Umbilical cord (tissue), 2 donors: Measurements from ENCODE around the gene KIR2DL3. TPM values are rescaled to one million over a fixed set of nuclear protein-coding genes. Genes with fewer than 3 reads are reported as not detected.
"Not testable (repeated sequence)": the region's sequence is repeated elsewhere in the genome, so short reads cannot be mapped to it uniquely, and the experiment has no call there.

Source experiments
- DNase-seq: peaks from one replicate; pipeline ENCODE4 v3.0.0-alpha.2; 2015; ENCODE audit warnings: low spot score
- total RNA-seq: library from RNA; depleted of rRNA; stranded (reverse); fragments of >200 nt; gene quantifications from one replicate; pipeline ENCODE4 v1.2.3, GENCODE V29; 2014; ENCODE audit warnings: low replicate concordance; ENCODE audit not compliant: insufficient read depth

KIR2DL3 gene
- 1.7 TPM for total RNA-seq

GRCh38 chr19:54738306-54738705, at the start of gene KIR2DL3:
KIR2DL3 (plus strand) TSS chr19:54738513; CDS start chr19:54738546, 33 bp downstream.
- DNase-seq = not testable (repeated sequence)

GRCh38 chr19:54691582-54692297, 46.6 kb upstream of the KIR2DL3 start:
- DNase-seq = no peak

- no peak for DNase-seq
Observed at GRCh38 chr19:54692298-54692615, 46.1 kb upstream of the KIR2DL3 start.

- DNase-seq = no peak
Observed at GRCh38 chr19:54694648-54695047, 43.7 kb upstream of the KIR2DL3 start.

GRCh38 chr19:54696117-54696548, 42.2 kb upstream of the KIR2DL3 start:
- DNase-seq = no peak

GRCh38 chr19:54696766-54697165, 41.5 kb upstream of the KIR2DL3 start:
- DNase-seq = no peak

- not testable (repeated sequence) for DNase-seq
Observed at GRCh38 chr19:54697716-54698115, 40.6 kb upstream of the KIR2DL3 start.

GRCh38 chr19:54704928-54705327, 33.4 kb upstream of the KIR2DL3 start:
- no peak for DNase-seq

- DNase-seq = no peak
Observed at GRCh38 chr19:54707962-54708361, 30.4 kb upstream of the KIR2DL3 start.

- DNase-seq = no peak
Observed at GRCh38 chr19:54708781-54709180, 29.5 kb upstream of the KIR2DL3 start.

- no peak for DNase-seq
Observed at GRCh38 chr19:54709212-54709948, 28.9 kb upstream of the KIR2DL3 start.

GRCh38 chr19:54709956-54710355, 28.4 kb upstream of the KIR2DL3 start:
- not testable (repeated sequence) for DNase-seq

- DNase-seq = no peak
Observed at GRCh38 chr19:54724142-54724541, 14.2 kb upstream of the KIR2DL3 start, which contains the start of gene KIR3DL3. KIR3DL3 (plus strand) TSS chr19:54724442; CDS start chr19:54724497, 55 bp downstream.

GRCh38 chr19:54724644-54725043, 13.7 kb upstream of the KIR2DL3 start:
- no peak for DNase-seq

GRCh38 chr19:54725321-54725720, 13.0 kb upstream of the KIR2DL3 start:
- no peak for DNase-seq

GRCh38 chr19:54727562-54727961, 10.8 kb upstream of the KIR2DL3 start:
- no peak for DNase-seq

GRCh38 chr19:54728167-54728566, 10.1 kb upstream of the KIR2DL3 start:
- DNase-seq = no peak

GRCh38 chr19:54729416-54730188, 8.7 kb upstream of the KIR2DL3 start:
- no peak for DNase-seq

- DNase-seq = no peak
Observed at GRCh38 chr19:54731191-54731590, 7.1 kb upstream of the KIR2DL3 start.

GRCh38 chr19:54738715-54739114, 402 bp downstream of the KIR2DL3 start:
- DNase-seq = no peak

- DNase-seq = no peak
Observed at GRCh38 chr19:54739587-54740497, 1.5 kb downstream of the KIR2DL3 start.
